Activated naive CD4-positive, alpha-beta T cell treated with anti-CD3 and anti-CD28 coated beads, Interleukin-2, amount 50 U/mL, for 24 hours (primary cell): ENCODE results near the gene BACH1.

Experiments used
- H3K27ac Mint-ChIP-seq: one replicate; pipeline ENCODE4 v1.8.0; 2021; ENCODE audit warnings: mild to moderate bottlenecking, mixed read lengths
- H3K27me3 Mint-ChIP-seq: one replicate; pipeline ENCODE4 v1.8.0; 2021; ENCODE audit warnings: mixed read lengths
- H3K36me3 Mint-ChIP-seq: one replicate; pipeline ENCODE4 v1.8.0; 2021; ENCODE audit warnings: mixed read lengths
- H3K4me1 Mint-ChIP-seq: one replicate; pipeline ENCODE4 v1.8.0; 2021; ENCODE audit warnings: mixed read lengths
- H3K4me3 Mint-ChIP-seq: one replicate; pipeline ENCODE4 v1.8.0; 2021; ENCODE audit warnings: mild to moderate bottlenecking, mixed read lengths
- H3K9me3 Mint-ChIP-seq: one replicate; pipeline ENCODE4 v1.8.0; 2021; ENCODE audit warnings: mixed read lengths

Gene BACH1

DNA sequence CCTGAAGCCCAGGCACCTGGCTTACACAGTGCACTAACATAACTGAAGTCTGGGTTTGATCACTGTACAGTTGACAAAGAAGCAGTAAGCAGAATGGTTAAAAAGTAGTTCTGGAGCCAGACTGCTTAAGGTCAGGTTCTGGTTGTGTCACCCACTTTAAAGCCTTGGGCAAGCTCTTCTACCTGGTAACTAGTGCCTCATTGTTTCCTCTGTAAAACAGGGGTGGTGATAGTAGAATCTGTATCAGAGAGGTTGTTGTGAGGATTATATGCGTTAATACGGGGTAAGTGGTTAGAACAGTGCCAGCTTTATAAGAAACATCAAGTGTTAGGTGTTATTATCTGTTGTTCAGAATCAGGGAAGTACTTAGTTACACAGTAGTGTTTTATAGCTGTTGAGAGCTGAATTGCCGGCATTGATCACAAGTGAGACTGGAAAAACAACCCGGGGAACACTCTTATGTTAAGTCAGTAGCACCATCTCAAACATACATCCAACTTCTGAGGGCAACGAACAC lies 3.7 kb downstream of the BACH1 start:
- Mint-ChIP-seq H3K27ac (peak overlapping the region; percentile 6), H3K4me3 (peak overlapping the region; percentile 12)

DNA sequence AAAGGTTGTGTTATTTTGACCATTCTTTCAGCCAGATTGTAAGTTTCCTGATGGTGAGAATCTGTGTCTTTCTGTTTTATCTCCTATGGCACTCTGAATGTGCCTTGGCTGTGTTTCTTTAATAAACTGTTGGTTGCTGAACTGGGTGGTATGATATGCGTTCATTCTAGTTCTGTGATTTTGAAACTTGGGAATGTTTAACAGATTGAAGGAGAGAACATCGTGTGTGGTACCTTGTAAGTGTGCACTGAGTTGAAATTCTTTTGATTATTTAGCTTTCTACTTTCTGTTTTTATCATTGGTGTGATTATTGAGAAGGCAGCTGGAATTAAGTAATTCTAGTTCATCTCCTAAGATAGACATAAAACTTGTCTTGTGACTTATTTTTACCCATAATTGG lies 4.6 kb downstream of the BACH1 start:
- H3K36me3 Mint-ChIP-seq: peaks cover 7% of the 10 kb centered on the region
- H3K9me3 Mint-ChIP-seq: peaks cover 4% of the 10 kb centered on the region
- peak overlapping the region; percentile 21 for H3K4me3 Mint-ChIP-seq
- peak overlapping the region; percentile 27 for H3K27ac Mint-ChIP-seq
- peaks cover 82% of the 10 kb centered on the region for H3K4me1 Mint-ChIP-seq
- no peaks in the 10 kb centered on the region for H3K27me3 Mint-ChIP-seq

More for the DNA sequence above, 3.7 kb downstream of the BACH1 start:
- Mint-ChIP-seq H3K9me3 (peaks cover 4% of the 10 kb centered on the region), H3K36me3 (peaks cover 7% of the 10 kb centered on the region), H3K27me3 (no peaks in the 10 kb centered on the region), H3K4me1 (peaks cover 80% of the 10 kb centered on the region)

DNA sequence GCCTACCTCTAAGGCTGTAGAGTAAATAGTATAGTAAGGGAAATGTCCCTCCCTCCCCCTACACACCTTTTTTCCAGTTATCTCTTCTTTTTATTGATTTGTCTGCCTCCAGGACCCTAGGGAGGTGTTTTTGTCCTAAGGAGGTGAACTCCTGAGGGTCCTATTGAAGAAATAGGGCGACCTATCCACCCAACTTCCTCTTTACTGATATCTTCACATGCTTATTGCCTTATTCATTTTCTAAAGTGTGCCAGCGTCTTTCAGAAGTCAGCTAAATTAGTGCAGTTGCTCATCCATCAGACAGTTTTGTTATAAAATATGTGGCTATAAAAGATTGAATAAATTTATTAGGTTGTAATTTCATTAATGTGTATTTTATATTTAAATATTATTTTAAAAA lies 5.9 kb downstream of the BACH1 start:
- Mint-ChIP-seq H3K36me3 (peaks cover 9% of the 10 kb centered on the region), H3K27ac (no peak overlapping the region), H3K4me3 (peak overlapping the region; percentile 24), H3K9me3 (peaks cover 4% of the 10 kb centered on the region), H3K27me3 (no peaks in the 10 kb centered on the region), H3K4me1 (peaks cover 91% of the 10 kb centered on the region)

DNA sequence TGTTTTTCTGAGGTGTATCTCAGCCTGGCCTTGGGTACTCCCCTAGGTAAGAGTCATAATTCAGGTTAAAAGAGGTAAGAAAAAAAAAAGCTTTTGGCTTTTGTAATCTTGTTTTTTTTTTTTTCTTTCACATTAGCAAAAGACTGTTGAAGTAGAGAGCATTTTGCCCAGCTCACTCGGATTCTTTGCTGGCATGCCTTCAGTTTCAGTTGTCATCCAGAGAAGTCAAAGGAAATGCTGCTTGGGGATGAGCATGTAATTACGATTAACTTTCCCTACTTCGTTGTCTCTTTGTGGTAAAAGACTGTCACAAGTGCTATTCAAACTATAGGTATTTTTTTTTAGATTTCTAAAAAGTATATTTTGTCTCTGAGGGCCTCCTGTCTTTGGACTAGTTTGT lies 6.3 kb downstream of the BACH1 start:
- Mint-ChIP-seq H3K36me3 (peaks cover 9% of the 10 kb centered on the region), H3K9me3 (peaks cover 4% of the 10 kb centered on the region), H3K4me1 (peaks cover 86% of the 10 kb centered on the region), H3K4me3 (no peak overlapping the region), H3K27ac (no peak overlapping the region), H3K27me3 (no peaks in the 10 kb centered on the region)

DNA sequence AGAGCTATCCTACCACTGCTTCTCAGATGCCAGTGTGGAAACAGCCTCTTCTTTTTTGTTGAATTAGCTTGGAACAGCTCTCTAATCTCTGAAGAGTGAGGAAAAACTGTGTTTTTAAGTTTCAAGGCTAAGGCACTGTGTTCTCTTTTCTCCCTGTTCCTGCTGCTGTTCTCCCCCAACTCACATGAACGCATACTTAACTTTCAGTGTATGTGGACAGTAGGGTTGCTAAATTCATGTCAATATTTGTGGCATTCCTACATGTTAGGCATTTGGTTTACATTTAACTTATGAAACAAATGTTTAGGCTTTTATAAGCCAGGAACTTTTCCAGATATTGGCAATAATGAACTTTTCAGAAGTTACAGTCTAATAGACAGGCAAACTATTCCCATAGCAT lies 6.8 kb downstream of the BACH1 start:
- H3K36me3 Mint-ChIP-seq: peaks cover 9% of the 10 kb centered on the region
- H3K27ac Mint-ChIP-seq: peak overlapping the region; percentile 83
- H3K4me1 Mint-ChIP-seq: peaks cover 86% of the 10 kb centered on the region
- H3K4me3 Mint-ChIP-seq: peak overlapping the region; percentile 53
- H3K9me3 Mint-ChIP-seq: peaks cover 4% of the 10 kb centered on the region
- H3K27me3 Mint-ChIP-seq: no peaks in the 10 kb centered on the region

DNA sequence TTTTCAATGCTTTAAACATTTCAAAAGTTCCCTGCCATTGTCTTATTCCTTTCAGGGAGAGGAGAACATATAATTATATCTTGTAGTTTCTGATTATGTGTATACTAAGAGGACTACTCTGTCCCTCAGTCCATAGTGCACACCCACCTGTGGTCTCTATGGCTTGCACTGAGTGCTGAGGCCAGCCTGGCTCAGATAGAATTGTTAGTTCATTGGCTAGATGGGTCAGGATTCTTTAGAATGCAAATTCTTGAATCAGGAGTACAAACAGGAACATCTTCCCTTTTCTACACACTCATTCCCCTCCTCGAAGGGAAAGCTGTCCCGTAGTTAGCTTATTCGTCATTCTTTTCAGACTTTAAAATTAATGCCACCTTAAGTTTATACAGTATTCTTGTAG lies 8.2 kb downstream of the BACH1 start:
- H3K27ac Mint-ChIP-seq: peak overlapping the region; percentile 46
- peaks cover 16% of the 10 kb centered on the region for H3K36me3 Mint-ChIP-seq
- no peaks in the 10 kb centered on the region for H3K27me3 Mint-ChIP-seq
- H3K9me3 Mint-ChIP-seq: peaks cover 4% of the 10 kb centered on the region
- H3K4me1 Mint-ChIP-seq: peaks cover 82% of the 10 kb centered on the region
- H3K4me3 Mint-ChIP-seq: peak overlapping the region; percentile 6

DNA sequence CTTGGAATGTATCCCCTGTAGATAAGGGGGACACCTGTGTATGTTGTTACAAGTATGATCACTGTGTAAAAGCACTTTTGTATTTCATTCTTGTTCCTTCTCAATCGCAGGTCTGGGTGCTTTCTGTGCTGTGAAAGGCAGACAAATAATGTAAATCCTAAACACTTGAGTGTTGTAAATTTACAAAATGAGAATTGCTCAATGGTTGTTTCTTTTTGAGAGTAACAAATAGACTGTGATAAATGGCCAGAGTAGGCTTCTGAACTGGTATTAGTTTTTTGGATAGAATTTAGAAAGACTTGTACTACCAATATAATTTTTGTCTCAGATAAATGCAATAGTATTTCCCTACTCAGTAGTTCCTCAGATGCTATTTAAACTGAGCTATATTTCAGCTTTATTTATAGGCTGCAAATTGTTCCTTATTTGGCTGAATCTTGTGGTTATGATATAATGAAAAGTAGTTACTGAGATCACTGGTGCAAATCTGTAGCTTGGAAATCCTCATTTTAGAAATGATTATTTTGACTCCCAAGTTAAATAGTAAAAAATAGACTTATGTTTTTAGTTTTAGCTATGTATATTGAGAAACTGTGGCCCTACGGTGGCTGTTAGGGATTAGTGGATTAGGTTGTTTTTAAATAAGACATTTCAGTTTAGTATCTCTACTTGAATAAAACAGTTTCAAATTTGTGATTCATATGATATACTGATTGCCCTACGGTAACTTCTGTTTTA lies 9.2 kb downstream of the BACH1 start:
- H3K4me1 Mint-ChIP-seq: peaks cover 82% of the 10 kb centered on the region
- H3K27ac Mint-ChIP-seq: no peak overlapping the region
- H3K36me3 Mint-ChIP-seq: peaks cover 20% of the 10 kb centered on the region
- H3K4me3 Mint-ChIP-seq: no peak overlapping the region
- peaks cover 4% of the 10 kb centered on the region for H3K9me3 Mint-ChIP-seq
- no peaks in the 10 kb centered on the region for H3K27me3 Mint-ChIP-seq

DNA sequence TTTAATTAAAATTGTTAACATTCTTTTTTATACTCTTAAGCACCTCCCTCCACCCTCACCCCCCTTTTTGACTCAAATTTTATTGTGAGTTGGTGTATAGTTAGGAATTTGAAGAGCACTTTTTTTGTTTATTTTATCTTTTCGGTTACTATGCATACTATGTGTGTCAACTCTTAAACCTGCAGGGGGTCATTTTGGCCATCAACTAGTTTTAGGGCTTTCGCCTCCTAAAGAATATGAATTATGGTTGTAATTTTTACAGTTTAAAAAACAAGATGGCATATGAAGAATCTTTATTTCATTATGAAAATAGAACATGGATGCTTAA lies 9.7 kb downstream of the BACH1 start:
- peaks cover 82% of the 10 kb centered on the region for H3K4me1 Mint-ChIP-seq
- H3K9me3 Mint-ChIP-seq: peaks cover 4% of the 10 kb centered on the region
- H3K4me3 Mint-ChIP-seq: no peak overlapping the region
- H3K27me3 Mint-ChIP-seq: no peaks in the 10 kb centered on the region
- H3K27ac Mint-ChIP-seq: no peak overlapping the region
- peaks cover 20% of the 10 kb centered on the region for H3K36me3 Mint-ChIP-seq

DNA sequence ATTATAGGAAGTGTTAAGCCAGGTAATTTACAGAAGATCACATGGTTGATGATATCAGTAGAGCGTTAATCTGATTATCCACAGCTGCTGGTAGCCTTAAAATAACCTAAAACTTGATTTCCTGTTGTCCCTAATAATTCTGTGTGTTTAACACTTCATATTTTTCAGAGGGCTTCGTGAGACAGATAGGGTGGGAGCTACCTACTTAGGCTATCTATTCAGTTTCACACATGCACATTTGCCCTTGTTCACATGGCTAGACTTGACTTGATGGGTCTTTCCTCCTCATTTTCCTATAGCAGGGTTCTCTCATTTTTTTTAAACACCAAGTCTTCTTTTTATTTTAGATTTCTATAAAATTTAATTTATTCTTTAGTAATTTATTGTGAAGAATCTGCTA lies 11.0 kb downstream of the BACH1 start:
- Mint-ChIP-seq H3K27me3 (no peaks in the 10 kb centered on the region), H3K27ac (no peak overlapping the region), H3K9me3 (peaks cover 4% of the 10 kb centered on the region), H3K4me1 (peaks cover 86% of the 10 kb centered on the region), H3K4me3 (no peak overlapping the region), H3K36me3 (peaks cover 20% of the 10 kb centered on the region)

DNA sequence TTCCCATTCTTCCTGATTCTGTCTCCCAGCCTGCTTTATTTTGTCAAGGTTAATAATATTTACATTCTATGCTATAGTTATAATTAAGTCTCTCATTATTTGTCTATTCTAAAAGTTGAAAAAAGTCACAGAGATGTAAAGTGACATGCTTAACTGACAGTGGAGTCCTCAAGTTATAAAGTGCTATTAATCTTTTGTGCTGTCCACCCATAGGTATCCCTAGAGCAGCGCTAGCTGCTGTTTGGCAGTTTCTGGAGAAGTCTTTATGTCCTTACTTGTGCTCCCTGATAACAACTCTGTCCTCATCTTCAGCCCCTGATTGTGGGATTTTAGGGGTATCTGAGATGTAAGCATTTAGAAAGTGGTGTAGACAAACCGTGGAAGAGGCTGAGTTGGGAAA lies 13.1 kb downstream of the BACH1 start:
- no peaks in the 10 kb centered on the region for H3K9me3 Mint-ChIP-seq
- H3K4me1 Mint-ChIP-seq: peaks cover 85% of the 10 kb centered on the region
- H3K36me3 Mint-ChIP-seq: peaks cover 17% of the 10 kb centered on the region
- H3K27me3 Mint-ChIP-seq: no peaks in the 10 kb centered on the region
- H3K4me3 Mint-ChIP-seq: no peak overlapping the region
- H3K27ac Mint-ChIP-seq: peak overlapping the region; percentile 55

DNA sequence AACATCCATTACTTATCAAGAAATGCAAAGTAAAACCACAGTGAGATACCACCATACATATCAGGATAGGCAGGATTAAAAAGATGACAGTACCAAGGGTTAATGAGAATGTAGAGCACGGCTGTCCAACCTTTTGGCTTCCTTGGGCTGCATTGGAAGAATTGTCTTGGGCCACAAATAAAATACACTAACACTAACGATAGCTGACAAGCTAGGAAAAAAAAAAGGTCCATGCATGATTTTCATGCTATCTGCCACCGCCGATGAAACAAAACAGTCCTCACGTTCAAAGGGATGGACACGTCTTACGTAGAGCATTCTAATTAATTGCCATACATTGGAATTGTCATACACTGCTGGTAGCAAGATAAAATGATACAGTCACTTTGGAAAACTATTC lies 14.3 kb downstream of the BACH1 start:
- no peaks in the 10 kb centered on the region for H3K27me3 Mint-ChIP-seq
- peaks cover 17% of the 10 kb centered on the region for H3K36me3 Mint-ChIP-seq
- no peaks in the 10 kb centered on the region for H3K9me3 Mint-ChIP-seq
- no peak overlapping the region for H3K4me3 Mint-ChIP-seq
- peak overlapping the region; percentile 14 for H3K27ac Mint-ChIP-seq
- H3K4me1 Mint-ChIP-seq: peaks cover 87% of the 10 kb centered on the region

DNA sequence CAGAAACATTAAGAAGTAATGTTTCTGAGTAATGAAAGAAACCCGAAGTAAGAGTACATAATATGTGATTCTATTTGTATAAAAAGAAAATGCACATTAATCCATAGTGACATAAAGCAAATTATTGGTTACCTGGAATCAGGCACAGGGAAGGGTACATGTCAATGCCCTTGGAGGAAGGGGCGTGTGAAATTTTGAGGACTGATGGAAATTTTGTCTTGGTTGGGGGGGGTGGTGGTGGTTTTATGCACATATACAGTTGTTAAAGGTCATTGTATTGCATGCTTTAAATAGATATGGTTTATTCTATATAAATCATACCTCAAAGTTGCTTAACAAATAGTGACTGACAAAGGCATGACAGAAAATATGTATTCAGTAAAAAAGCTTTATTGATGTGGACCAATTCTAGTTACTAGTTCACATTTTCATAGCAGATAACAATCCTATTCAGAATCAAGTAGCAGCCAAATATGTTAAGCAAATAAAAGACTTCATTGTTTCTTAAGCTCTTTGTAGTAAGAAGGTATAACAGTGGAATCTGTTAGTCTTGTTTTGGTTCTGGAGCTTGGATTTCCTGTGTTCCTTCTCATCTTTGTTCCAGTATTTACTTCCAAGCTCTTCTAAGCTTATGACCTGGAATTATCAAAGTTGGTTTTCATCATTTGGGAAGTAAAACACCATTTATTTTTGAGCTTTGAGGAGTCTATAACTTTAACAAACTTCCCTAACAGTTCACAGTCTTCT lies 15.1 kb downstream of the BACH1 start:
- H3K4me3 Mint-ChIP-seq: no peak overlapping the region
- H3K9me3 Mint-ChIP-seq: no peaks in the 10 kb centered on the region
- H3K27me3 Mint-ChIP-seq: no peaks in the 10 kb centered on the region
- H3K4me1 Mint-ChIP-seq: peaks cover 87% of the 10 kb centered on the region
- peak overlapping the region; percentile 14 for H3K27ac Mint-ChIP-seq
- H3K36me3 Mint-ChIP-seq: peaks cover 15% of the 10 kb centered on the region

DNA sequence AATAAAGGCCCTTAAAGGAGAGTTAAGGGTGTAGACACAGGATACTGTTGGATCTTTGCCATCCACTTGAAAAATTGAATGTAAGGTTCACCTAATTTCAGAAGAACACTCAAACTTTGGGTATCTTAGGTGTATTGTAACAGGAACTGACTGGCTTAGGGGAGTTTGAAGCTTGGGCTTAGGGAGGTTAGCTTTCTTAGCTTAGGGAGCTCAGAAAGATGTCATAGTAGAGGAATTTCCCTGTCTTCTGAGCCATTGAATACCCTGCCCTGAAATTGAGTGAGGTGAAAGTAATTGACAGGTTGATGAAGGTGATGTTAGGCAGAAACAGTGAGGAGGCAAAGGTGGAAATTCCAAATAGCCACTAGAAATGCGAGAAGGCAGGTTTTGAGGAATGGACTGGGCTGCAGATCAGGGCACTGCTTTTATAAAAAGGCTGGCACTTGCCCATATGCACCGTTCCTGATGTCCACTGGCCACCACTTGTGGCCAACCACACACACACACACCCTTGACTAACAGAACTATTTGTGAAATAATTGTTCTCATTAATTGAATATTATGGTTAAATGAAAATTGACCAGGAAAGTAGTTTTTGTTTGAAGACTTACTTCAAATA lies 16.5 kb downstream of the BACH1 start:
- H3K4me3 Mint-ChIP-seq: peak overlapping the region; percentile 6
- peak overlapping the region; percentile 15 for H3K27ac Mint-ChIP-seq
- H3K36me3 Mint-ChIP-seq: peaks cover 18% of the 10 kb centered on the region
- H3K4me1 Mint-ChIP-seq: peaks cover 93% of the 10 kb centered on the region
- no peaks in the 10 kb centered on the region for H3K27me3 Mint-ChIP-seq
- no peaks in the 10 kb centered on the region for H3K9me3 Mint-ChIP-seq

DNA sequence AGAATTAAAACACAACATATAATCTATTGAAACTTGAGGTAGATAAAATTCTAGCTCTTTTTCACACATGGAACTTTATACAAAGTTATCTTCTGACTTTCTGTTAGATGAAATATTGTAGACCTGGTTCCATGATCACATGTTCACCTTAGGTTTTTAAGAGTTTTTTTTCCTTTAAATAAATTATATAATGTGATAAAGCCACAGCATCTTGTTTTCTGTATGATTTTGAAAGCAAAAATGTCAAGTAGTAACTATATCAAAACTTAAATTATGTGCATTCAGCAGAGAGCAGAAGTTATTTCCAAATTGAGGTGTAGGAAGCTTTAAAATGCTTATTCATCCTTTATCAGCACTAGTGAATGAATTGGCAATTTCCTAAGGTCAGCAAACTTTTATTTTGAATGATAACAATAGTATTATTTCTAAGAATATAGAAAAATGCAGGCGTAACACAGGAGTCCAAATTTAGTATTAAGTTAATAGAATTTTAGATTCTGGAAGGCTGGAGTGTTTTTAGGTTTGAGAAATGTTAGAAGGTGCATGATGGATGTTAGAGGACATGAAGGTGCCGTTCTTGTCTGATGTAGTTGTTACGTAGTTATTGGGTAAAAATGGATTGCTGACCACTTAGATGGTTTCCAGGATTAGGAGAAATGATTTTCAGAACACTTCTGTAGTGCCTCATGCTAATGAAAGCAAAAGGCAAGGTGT lies 17.5 kb downstream of the BACH1 start:
- no peak overlapping the region for H3K27ac Mint-ChIP-seq
- peaks cover 93% of the 10 kb centered on the region for H3K4me1 Mint-ChIP-seq

DNA sequence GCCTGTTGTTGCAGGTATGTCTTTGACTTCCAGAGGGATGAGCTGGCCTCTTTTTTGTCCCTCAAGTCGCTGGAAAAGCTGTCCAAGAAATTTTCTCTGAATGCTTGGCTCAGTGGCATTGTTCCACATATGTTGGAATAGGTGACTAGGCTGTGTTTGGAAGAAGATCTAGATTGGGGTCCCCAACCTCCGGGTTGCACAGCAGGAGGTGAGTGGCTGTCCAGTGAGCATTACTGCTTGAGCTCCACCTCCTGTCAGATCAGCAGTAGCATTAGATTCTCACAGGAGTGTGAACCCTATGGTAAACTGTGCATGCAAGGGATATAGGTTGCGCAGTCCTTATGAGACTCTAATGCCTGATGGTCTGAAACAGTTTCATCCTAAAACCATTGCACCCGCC lies 18.1 kb downstream of the BACH1 start:
- H3K27me3 Mint-ChIP-seq: no peaks in the 10 kb centered on the region
- peaks cover 90% of the 10 kb centered on the region for H3K4me1 Mint-ChIP-seq
- H3K9me3 Mint-ChIP-seq: no peaks in the 10 kb centered on the region
- no peak overlapping the region for H3K4me3 Mint-ChIP-seq
- H3K36me3 Mint-ChIP-seq: peaks cover 19% of the 10 kb centered on the region
- H3K27ac Mint-ChIP-seq: no peak overlapping the region

More for the DNA sequence above, 17.5 kb downstream of the BACH1 start:
- Mint-ChIP-seq H3K4me3 (no peak overlapping the region), H3K36me3 (peaks cover 18% of the 10 kb centered on the region), H3K27me3 (no peaks in the 10 kb centered on the region), H3K9me3 (no peaks in the 10 kb centered on the region)
